ENCODE data around the gene C16orf95. TPM values are rescaled to one million over a fixed set of nuclear protein-coding genes. Genes with fewer than 3 reads are reported as not detected.

The C16orf95 gene
- total and polyA plus RNA-seq, 2 of the 4 experiments (the other 2 are of a cell fraction), result 2.0 to 4.7 TPM

DNA sequence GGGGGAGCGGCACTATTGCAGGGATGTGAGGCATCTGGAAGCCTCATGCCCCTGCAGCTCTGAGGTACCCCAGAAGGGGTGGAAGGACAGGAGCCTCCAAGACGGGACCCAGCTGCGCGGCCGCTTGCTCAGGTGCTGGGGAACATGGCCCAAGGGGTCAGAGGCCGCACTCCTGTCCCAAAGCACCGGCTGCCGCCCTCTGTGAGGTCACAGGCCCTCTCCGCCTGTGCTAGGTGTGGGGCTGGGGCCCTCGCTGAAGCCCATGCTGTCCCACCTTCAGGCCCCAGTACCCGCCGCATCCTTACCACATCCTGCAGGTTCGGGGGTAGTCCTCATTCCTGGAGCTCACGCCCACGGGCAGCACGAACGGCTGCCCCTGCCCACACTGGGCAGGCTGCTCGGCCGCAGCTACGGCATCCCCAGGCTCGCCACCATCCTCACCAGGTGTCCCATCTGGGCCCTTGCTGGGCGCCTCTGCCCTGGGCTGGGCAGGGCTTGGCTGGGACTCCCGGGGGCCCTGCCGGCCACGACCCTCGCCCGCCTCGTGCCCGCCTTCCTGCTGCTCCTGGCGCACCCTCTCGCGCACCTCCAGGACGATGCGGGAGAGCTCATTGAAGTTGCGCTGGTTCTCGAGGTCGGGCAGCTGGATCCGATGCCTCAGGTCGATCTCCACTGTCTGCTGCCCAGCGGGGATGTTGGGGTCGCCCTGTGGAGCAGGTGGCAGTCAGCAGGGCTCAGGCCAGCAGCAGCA, 16.6 kb upstream of the C16orf95 start:
- ATAC-seq (ENCODE audit: low read depth), result no peak
- H3K4me1 ChIP-seq (ENCODE audit: control insufficient read depth, insufficient read depth, low read length), result peaks cover 3% of the 10 kb centered on the region; the same call in 1 of the 2 replicates
- peaks cover 12% of the 10 kb centered on the region; the same call in 1 of the 2 replicates for H4K20me1 ChIP-seq (ENCODE audit: insufficient read depth, low read length)

More for the DNA sequence above, 16.6 kb upstream of the C16orf95 start:
- Histone ChIP-seq H3K4ac (ENCODE audit: low read depth, low read length) (no peak overlapping the region), H2BK15ac (ENCODE audit: low read depth, low read length) (no peak overlapping the region), H2BK5ac (ENCODE audit: low read depth, low read length, poor library complexity, severe bottlenecking) (no peak overlapping the region), H4K5ac (ENCODE audit: low read depth, low read length) (no peak overlapping the region), H3K18ac (ENCODE audit: low read depth, low read length) (no peak overlapping the region), H4K91ac (ENCODE audit: insufficient read depth, low read depth, low read length) (no peak overlapping the region), H3K36me3 (ENCODE audit: control insufficient read depth, insufficient read depth, low read length) (peaks cover 46% of the 10 kb centered on the region), H3K4me3 (ENCODE audit: insufficient read depth, low read depth, low read length) (no peak overlapping the region), H3K79me1 (ENCODE audit: low read depth in 1 of 2, low read length in 2 of 2) (peaks cover 3 to 21% of the 10 kb centered on the region in 2 experiments), H3K9ac (ENCODE audit: low read depth, low read length) (no peak overlapping the region), H2BK20ac (ENCODE audit: low read depth, low read length) (no peak overlapping the region), H4K8ac (ENCODE audit: low read depth in 2 of 2, low read length in 2 of 2) (no peak overlapping the region), H2BK120ac (ENCODE audit: low read depth, low read length) (no peak overlapping the region), H3K9me3 (ENCODE audit: control insufficient read depth, insufficient read depth, low read length) (no peaks in the 10 kb centered on the region), H3K56ac (ENCODE audit: extremely low read depth, insufficient read depth, low read length) (no peak overlapping the region), H3K4me2 (ENCODE audit: low read depth, low read length) (no peak overlapping the region), H2AK9ac (replicated peaks; ENCODE audit: low read depth, low read length, poor library complexity) (no peak overlapping the region), H3K14ac (replicated peaks; ENCODE audit: low read depth, low read length) (no peak overlapping the region), H3K9me1 (ENCODE audit: insufficient read depth, low read length) (peaks cover 3% of the 10 kb centered on the region; the same call in 1 of the 2 replicates), H3K23ac (ENCODE audit: low read depth, low read length) (no peak overlapping the region), H2AK5ac (ENCODE audit: low read depth, low read length) (no peak overlapping the region), H2AFZ (replicated peaks; ENCODE audit: low read length, poor library complexity) (no peak overlapping the region), H3K27ac (ENCODE audit: insufficient read depth, low read length) (no peak overlapping the region), H3K27me3 (ENCODE audit: control insufficient read depth, insufficient read depth, low read length) (no peaks in the 10 kb centered on the region)
- ChIA-PET CTCF (no interaction called here), POLR2A (ENCODE audit: unreplicated experiment) (no interaction called here)
- no peak for TF ChIP-seq RAD21 (IDR thresholded peaks at IDR 0.05; ENCODE audit: low read length)
- TF ChIP-seq MAZ (IDR thresholded peaks at IDR 0.05; ENCODE audit: borderline replicate concordance, low read depth, low read length), result no peak
- TF ChIP-seq, protein P1, sequence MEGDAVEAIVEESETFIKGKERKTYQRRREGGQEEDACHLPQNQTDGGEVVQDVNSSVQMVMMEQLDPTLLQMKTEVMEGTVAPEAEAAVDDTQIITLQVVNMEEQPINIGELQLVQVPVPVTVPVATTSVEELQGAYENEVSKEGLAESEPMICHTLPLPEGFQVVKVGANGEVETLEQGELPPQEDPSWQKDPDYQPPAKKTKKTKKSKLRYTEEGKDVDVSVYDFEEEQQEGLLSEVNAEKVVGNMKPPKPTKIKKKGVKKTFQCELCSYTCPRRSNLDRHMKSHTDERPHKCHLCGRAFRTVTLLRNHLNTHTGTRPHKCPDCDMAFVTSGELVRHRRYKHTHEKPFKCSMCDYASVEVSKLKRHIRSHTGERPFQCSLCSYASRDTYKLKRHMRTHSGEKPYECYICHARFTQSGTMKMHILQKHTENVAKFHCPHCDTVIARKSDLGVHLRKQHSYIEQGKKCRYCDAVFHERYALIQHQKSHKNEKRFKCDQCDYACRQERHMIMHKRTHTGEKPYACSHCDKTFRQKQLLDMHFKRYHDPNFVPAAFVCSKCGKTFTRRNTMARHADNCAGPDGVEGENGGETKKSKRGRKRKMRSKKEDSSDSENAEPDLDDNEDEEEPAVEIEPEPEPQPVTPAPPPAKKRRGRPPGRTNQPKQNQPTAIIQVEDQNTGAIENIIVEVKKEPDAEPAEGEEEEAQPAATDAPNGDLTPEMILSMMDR (conservative IDR thresholded peaks at IDR 0.05; ENCODE audit: low read depth, low read length), result no peak
- TF ChIP-seq, protein P2, sequence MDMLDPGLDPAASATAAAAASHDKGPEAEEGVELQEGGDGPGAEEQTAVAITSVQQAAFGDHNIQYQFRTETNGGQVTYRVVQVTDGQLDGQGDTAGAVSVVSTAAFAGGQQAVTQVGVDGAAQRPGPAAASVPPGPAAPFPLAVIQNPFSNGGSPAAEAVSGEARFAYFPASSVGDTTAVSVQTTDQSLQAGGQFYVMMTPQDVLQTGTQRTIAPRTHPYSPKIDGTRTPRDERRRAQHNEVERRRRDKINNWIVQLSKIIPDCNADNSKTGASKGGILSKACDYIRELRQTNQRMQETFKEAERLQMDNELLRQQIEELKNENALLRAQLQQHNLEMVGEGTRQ (IDR thresholded peaks at IDR 0.05; ENCODE audit: low read depth, low read length), result no peak
- no peak for TF ChIP-seq NFE2L2 (IDR thresholded peaks at IDR 0.05; ENCODE audit: low read depth, low read length)
- TF ChIP-seq RFX5 (IDR thresholded peaks at IDR 0.05; ENCODE audit: low read depth, low read length), result no peak
- no peak for TF ChIP-seq SMC3 (IDR thresholded peaks at IDR 0.05; ENCODE audit: low read depth, low read length)
- no peak for TF ChIP-seq MXI1 (IDR thresholded peaks at IDR 0.05; ENCODE audit: borderline replicate concordance, low read depth, low read length)
- TF ChIP-seq FOS (IDR thresholded peaks at IDR 0.05; ENCODE audit: low read depth, low read length), result no peak
- TF ChIP-seq MAFK (IDR thresholded peaks at IDR 0.05; ENCODE audit: low read depth, low read length), result no peak
- TF ChIP-seq, protein P3, sequence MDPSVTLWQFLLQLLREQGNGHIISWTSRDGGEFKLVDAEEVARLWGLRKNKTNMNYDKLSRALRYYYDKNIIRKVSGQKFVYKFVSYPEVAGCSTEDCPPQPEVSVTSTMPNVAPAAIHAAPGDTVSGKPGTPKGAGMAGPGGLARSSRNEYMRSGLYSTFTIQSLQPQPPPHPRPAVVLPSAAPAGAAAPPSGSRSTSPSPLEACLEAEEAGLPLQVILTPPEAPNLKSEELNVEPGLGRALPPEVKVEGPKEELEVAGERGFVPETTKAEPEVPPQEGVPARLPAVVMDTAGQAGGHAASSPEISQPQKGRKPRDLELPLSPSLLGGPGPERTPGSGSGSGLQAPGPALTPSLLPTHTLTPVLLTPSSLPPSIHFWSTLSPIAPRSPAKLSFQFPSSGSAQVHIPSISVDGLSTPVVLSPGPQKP (IDR thresholded peaks at IDR 0.05; ENCODE audit: borderline replicate concordance, low read depth, low read length), result no peak
- TF ChIP-seq POLR2A (IDR thresholded peaks at IDR 0.05; ENCODE audit: low read depth, low read length), result no peak
- intact Hi-C loops (cut with micrococcal nuclease), result no loop called here
- in situ Hi-C loops (cut with MboI; ENCODE audit: low sequenced_read_pairs), result no loop called here
- no TSS peak for BruUV-seq (replicated peaks)
- dilution Hi-C loops (cut with HindIII; ENCODE audit: low sequenced_read_pairs, unreplicated experiment), result no loop called here
- 95% methylated on average over 31 of the region's 41 CpGs; no CpG with 5 or more reads in 1 of the 2 experiments for WGBS, 2 experiments (ENCODE audit: extremely low coverage in 2 of 2, insufficient read length in 1 of 2)
- no peak for DNase-seq

All from IMR-90 (cell line).